ENCODE results near the gene FGFR2. TPM values are rescaled to one million over a fixed set of nuclear protein-coding genes. Genes with fewer than 3 reads are reported as not detected.

The FGFR2 gene
- total and polyA plus RNA-seq, 9 of the 15 experiments (the other 6 are each of a cell fraction or from before 2014, with no cell fraction given): 0.20 TPM; not detected in 8

DNA sequence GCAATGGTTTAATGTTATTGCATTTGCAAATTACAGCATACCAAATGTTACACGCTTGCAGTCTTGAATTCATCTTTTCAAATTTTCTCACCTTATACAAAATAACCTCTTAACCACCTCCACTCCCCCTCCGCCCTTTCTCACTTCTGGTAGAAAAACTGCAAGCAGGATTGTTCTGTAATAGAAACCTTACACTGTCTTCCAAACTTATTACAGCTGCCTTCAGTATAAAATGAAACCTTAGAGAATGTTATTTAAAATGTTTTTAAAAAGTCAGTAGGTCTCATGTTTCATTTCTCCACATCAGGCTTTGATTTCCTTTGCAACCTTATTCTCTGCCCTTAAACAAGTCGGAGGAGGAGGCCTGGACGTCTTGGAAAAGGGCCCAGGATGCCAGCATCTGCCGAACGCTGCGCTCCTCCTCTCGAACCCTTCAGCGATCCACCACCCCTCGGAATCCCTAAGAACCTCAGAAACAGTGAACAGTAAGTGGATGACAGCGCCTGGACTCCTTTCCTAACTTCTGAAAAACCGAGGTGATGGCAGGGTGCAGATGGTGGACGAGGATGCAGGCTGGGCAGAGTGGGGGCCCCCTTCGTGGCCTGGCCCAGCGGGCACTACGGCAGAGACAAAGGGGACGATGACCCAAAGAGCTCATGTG, 74.0 kb downstream of the FGFR2 start (continued):
- TF ChIP-seq MAZ (CRISPR knock-in tag; conservative IDR thresholded peaks at IDR 0.05 in 1 of 2, IDR thresholded peaks at IDR 0.05 in 1 of 2): no peak
- TF ChIP-seq RBM34 (IDR thresholded peaks at IDR 0.05; ENCODE audit: borderline replicate concordance, insufficient read depth, low read length): no peak
- no peak for TF ChIP-seq ZNF408 (CRISPR knock-in tag; IDR thresholded peaks at IDR 0.05; ENCODE audit: low read depth)

DNA sequence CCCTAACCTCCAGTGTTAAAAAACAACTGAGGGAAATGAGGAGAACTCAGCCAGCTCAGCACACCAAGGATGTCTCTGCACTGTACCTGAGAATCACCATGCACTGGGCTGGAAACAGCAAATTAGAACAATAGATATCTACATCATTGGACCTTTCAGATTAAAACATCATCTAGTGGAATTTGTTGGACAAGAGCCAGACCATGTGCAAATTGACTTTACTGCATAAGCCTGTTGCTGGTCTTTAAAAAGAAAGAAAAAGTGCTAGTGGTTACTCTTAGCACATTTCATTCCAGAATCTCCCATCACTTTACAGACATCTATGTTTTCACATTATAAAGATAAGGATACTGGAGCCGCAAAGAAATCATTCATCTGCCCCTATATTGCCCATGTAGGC, 75.4 kb downstream of the FGFR2 start:
- DNase-seq (ENCODE audit: extremely low read depth in 1 of 4, low spot score in 3 of 4): no peak
- Histone ChIP-seq H3K27me3 (ENCODE audit: control insufficient read depth in 2 of 2, insufficient read depth in 2 of 2, low read length in 2 of 2) (peaks cover 2 to 23% of the 10 kb centered on the region in 2 experiments; a peak in 2 of 5 replicates), H3K36me3 (ENCODE audit: control insufficient read depth, insufficient read depth, low read length) (no peaks in the 10 kb centered on the region), H3K79me2 (ENCODE audit: control insufficient read depth, insufficient read depth, low read length) (no peaks in the 10 kb centered on the region), H3K4me3 (no peak overlapping the region), H2AFZ (ENCODE audit: low read depth, low read length) (no peak overlapping the region), H3K4me2 (ENCODE audit: insufficient read depth, low read length) (no peak overlapping the region), H3K4me1 (replicated peaks in 1 of 2; ENCODE audit: control insufficient read depth in 2 of 2, insufficient read depth in 2 of 2, low read length in 2 of 2) (no peaks in the 10 kb centered on the region), H3K27ac (ENCODE audit: extremely low read depth, low read depth, low read length) (no peak overlapping the region), H3K9me1 (ENCODE audit: control insufficient read depth, insufficient read depth, low read length) (no peaks in the 10 kb centered on the region), H3K9me3 (replicated peaks; ENCODE audit: control insufficient read depth, insufficient read depth, low read depth, low read length) (no peaks in the 10 kb centered on the region), H4K20me1 (replicated peaks; ENCODE audit: control insufficient read depth, insufficient read depth, low read length) (no peaks in the 10 kb centered on the region), H3K9ac (ENCODE audit: insufficient read depth in 1 of 2, low read depth in 2 of 2, low read length in 2 of 2) (no peak overlapping the region)
- no peak for ATAC-seq
- intact Hi-C loops (cut with micrococcal nuclease): no loop called here
- POLR2A ChIA-PET: no interaction called here
- in situ Hi-C loops (cut with MboI): no loop called here
- FAIRE-seq: no peak
- no TSS peak for BruUV-seq (replicated peaks)
- whole genome bisulfite sequencing (ENCODE audit: insufficient coverage, low coverage, missing lambda C conversion rate): 0% methylated on average over 1 of the region's 1 CpG
- CTCF ChIA-PET (ENCODE audit: low intra/inter-chr PET ratio): no interaction called here
- no peak for TF ChIP-seq MEF2A (IDR thresholded peaks at IDR 0.05; ENCODE audit: control insufficient read depth, low read depth, low read length)
- no peak for TF ChIP-seq PYGO2 (tag; IDR thresholded peaks at IDR 0.05)
